K562 treated with DMSO at 1 percent for 12 hours (cell line): ENCODE results near the gene KCNN4. TPM values are rescaled to one million over a fixed set of nuclear protein-coding genes. Genes with fewer than 3 reads are reported as not detected.

Source experiments
- total RNA-seq: library from RNA; unstranded; fragments of 300-600 nt; gene quantifications from 2 replicates; pipeline ENCODE4 v1.2.3, GENCODE V29; 2022; ENCODE audit not compliant: insufficient read depth

Gene KCNN4
- total RNA-seq, result 8.2 and 11.0 TPM in 2 replicates

DNA sequence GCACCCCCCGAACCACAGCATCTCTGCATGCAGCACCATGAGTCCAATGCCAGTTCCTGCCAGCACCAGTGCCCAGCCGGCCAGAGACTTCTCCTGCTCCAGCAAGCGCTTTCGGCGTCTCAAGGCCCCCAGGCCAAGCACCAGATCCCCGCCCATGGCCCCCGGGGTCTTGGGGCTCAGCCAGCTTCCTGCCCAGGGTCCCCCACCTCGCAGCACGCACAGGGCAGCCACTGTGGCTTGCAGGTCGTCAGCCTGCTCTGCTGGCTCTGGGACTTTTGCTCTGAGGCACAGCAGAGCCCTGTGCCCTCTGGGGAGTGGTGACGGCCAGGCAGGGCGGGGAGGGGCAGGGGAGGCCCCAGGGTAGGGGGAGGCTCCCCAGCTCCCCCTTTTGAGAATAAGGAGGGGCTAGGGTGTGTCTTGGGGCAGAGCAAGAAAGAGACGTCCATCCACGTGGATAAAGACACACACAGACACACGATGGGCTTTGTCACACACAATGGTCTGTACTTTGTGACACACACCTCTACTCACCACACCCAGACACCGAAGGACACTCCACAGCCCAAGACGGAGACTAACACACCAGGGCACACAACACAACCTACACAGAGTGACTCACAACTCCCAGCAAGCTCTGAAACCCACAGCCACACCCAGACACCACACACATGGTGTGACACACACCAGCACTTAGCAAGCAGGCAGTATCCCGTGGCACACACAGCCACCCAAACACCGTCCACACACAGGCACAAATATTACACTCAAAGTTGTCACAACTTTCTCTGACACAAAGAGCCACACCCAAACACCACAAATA lies at the start of gene KCNN4:
KCNN4 (minus strand) TSS at position 268 of the 820 bp plus-strand sequence; CDS start at position 156, 112 bp downstream.

DNA sequence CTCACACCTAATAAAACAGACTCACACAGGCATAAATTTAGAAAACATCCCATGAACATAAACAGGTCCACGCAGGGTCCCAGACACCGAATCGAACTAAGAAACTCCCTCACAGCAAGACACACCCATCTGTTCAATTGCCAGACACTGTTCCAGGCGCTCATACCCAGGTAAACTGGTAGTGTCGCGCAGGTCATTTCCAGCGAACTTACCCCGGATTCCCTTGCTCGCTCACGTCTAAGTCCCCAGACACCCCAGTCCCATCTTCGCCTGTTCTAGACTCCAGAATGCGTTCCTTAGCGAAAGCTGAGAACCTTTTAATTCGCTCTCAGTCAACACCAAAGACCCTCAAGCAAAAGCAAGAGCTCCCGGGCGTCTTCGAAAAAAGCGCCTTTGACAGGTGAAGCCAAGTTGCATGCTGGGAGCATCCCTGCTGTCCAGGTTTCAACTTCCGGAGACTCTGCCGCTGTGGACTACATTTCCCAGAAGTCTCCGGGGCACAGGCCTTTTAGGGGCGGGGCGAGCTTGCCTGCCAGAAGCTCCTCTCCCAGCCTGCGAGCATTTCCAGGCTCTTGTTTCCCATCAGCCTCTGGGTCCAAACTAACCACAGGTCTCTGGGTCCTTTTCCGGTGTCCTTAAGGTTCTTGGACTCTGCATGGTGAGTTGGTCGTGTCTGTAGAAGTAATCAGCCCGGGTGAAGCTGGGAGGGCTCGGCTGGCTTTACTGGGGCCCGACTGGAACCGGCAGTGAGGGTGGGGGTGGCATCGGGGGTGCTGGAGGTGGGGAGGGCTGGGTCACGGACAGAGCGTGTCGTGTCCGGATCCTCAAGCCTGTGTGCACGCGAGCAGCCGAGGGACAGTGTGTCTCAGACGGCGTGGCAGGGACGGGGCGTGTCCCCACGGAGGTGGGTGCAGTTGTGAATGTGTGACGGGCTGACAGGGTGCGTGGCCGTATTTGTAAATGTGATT lies 46.3 kb upstream of the KCNN4 start, which contains the start of gene ZNF283:
ZNF283 (plus strand) TSS at position 535 of the 968 bp plus-strand sequence. CDS start 6,184 bp downstream, outside the sequence.

DNA sequence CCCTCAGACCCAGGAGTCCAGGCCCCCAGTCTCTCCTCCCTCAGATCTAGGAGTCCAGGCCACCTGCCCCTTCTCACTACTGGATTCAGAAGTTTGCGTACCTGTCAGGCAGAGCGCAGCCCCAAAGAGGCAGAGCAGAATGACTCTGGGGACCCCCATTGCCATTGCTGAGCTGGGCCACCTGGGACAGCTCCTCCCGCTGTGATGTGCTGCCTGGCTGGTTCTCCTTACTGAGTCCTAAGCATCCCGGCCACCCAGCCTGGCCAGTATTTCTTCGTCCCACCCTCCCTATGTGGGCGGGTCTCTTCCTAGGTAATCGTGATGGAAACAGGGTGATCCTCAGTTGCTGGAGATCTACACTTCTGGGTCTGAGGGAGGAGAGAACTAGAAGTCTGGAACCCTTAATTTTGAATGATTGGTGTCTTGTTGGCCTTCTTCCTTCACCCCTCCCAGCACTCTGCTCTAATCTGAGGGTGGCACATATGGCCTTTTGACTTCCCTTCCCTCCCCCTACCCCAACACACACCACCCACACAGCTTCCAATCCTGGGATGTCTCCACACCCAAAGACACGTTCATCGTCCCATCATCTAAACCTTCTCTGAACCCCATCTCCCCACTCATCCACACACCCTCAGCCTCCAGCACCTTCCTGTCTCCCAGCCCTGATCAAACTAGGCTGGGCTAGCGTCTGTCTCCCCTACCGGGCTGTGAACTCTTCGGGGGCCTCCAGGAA lies 21.6 kb upstream of the KCNN4 start, which contains the start of gene LYPD5:
LYPD5 (minus strand) TSS at position 232 of the 736 bp plus-strand sequence; CDS start at position 165, 67 bp downstream.

DNA sequence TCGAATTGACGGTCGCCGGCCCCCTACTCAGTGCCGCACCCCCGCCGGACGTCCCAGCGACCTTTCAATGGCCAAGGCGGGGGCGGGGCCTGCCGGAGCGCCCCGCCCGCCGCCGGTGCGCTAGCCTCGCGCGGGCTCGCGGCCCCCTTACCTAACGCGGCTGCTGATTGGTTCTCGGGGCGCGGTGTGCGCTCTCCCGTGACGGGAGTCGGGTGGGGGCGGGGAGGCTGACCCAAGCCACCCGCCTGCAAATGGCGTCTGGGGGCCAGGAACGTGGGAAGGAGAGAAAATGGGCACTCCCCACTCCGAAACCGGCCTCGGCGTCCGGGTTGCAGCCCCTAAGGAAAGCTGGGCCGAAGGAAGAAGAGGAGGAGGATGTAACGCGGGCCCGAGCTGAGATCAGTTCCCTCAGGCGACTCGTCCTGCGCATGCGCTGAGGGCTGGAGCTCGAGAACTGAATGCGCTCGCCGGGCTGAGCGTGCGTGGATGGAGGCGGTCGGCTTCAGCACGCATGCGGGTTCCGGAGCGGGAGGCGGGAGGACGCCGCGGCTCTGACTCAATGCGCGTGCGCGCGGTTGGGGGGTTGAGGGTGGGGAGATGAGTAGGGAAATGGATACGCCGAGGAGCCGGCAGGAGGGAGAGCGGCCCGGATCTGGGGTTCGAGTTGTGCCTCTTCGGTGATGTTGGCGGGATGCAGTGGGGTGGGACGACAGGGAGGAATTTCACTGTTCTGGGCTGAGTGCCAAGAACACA lies 26.1 kb downstream of the KCNN4 start, which contains the start of gene SMG9:
SMG9 (minus strand) TSS at position 460 of the 753 bp plus-strand sequence. CDS start 4,221 bp downstream, outside the sequence.

Other genes with a start within 250 kb of the KCNN4 start
- 1.9 TPM in 1 of 2 replicates, not detected in the other for gene ZNF575, start 247.8 kb downstream of the KCNN4 start, total RNA-seq
- 33.6 and 58.9 TPM in 2 replicates for gene XRCC1, start 205.4 kb downstream of the KCNN4 start, total RNA-seq
- 2.2 and 4.5 TPM in 2 replicates for gene PINLYP, start 205.2 kb downstream of the KCNN4 start, total RNA-seq
- 3.6 and 7.0 TPM in 2 replicates for gene IRGQ, start 184.8 kb downstream of the KCNN4 start, total RNA-seq
- 11.0 and 15.2 TPM in 2 replicates for gene ZNF576, start 184.4 kb downstream of the KCNN4 start, total RNA-seq
- 0.57 and 1.8 TPM in 2 replicates for gene SRRM5, start 168.9 kb downstream of the KCNN4 start, total RNA-seq
- 61.7 and 81.6 TPM in 2 replicates for gene ZNF428, start 161.3 kb downstream of the KCNN4 start, total RNA-seq
- gene CADM4, start 141.1 kb downstream of the KCNN4 start, total RNA-seq, result 3.4 and 5.0 TPM in 2 replicates
- 22.5 and 28.7 TPM in 2 replicates for gene PLAUR, start 110.8 kb downstream of the KCNN4 start, total RNA-seq
- not detected in 2 replicates for gene IRGC, start 64.9 kb downstream of the KCNN4 start, total RNA-seq
- 24.8 and 38.4 TPM in 2 replicates for gene SMG9, start 26.0 kb downstream of the KCNN4 start, total RNA-seq
- gene LYPD5, start 21.5 kb upstream of the KCNN4 start, total RNA-seq, result 1.4 TPM in 1 of 2 replicates, not detected in the other
- gene ZNF283, start 46.3 kb upstream of the KCNN4 start, total RNA-seq, result 1.5 and 5.6 TPM in 2 replicates
- gene ZNF404, start 103.0 kb upstream of the KCNN4 start, total RNA-seq, result 1.1 and 1.2 TPM in 2 replicates
- 1.6 and 7.4 TPM in 2 replicates for gene ZNF45, start 154.3 kb upstream of the KCNN4 start, total RNA-seq
- gene ZNF221, start 170.3 kb upstream of the KCNN4 start, total RNA-seq, result 0.60 TPM in 1 of 2 replicates, not detected in the other
- gene ZNF155, start 203.2 kb upstream of the KCNN4 start, total RNA-seq, result not detected in 2 replicates
- gene ZNF230, start 222.0 kb upstream of the KCNN4 start, total RNA-seq, result 0.56 and 2.2 TPM in 2 replicates
- 2.0 and 4.9 TPM in 2 replicates for gene ZNF222, start 244.4 kb upstream of the KCNN4 start, total RNA-seq